Fibroblast of skin of left biceps (primary cell): Measurements from ENCODE around the gene UNC45A.
"Not testable (repeated sequence)": the region's sequence is repeated elsewhere in the genome, so short reads cannot be mapped to it uniquely, and the experiment has no call there.

Experiments
- DNase-seq, 2 experiments: peaks; one replicate each; pipeline ENCODE4 v3.0.0-alpha.2; 2013; ENCODE audit warnings: low read depth in 2 of 2

Gene UNC45A

GRCh38 chr15:90934949-90935751 lies at the start of gene UNC45A:
UNC45A (plus strand) TSS chr15:90935285; CDS start chr15:90935325, 40 bp downstream.
- peak; percentile 40 for DNase-seq

- no peak for DNase-seq
These were observed 49.4 kb upstream of the UNC45A start for GRCh38 chr15:90885432-90886290.

- no peak for DNase-seq
These were observed 48.8 kb upstream of the UNC45A start for GRCh38 chr15:90886291-90886614.

GRCh38 chr15:90887037-90887481 lies 48.0 kb upstream of the UNC45A start:
- DNase-seq: no peak

- DNase-seq: no peak
These were observed 45.8 kb upstream of the UNC45A start for GRCh38 chr15:90889313-90889730.

- DNase-seq: no peak
These were observed 45.2 kb upstream of the UNC45A start for GRCh38 chr15:90889736-90890456.

- DNase-seq: no peak
These were observed 44.2 kb upstream of the UNC45A start for GRCh38 chr15:90890839-90891238.

- DNase-seq: no peak
These were observed 43.6 kb upstream of the UNC45A start for GRCh38 chr15:90891346-90891949.

GRCh38 chr15:90892023-90892422 lies 43.1 kb upstream of the UNC45A start:
- DNase-seq: no peak

GRCh38 chr15:90892498-90893174 lies 42.4 kb upstream of the UNC45A start:
- DNase-seq: no peak

- DNase-seq: no peak
These were observed 41.7 kb upstream of the UNC45A start for GRCh38 chr15:90893175-90894090.

- DNase-seq: no peak
These were observed 39.4 kb upstream of the UNC45A start for GRCh38 chr15:90895571-90896117.

- not testable (repeated sequence) for DNase-seq
These were observed 37.9 kb upstream of the UNC45A start for GRCh38 chr15:90897131-90897655.

GRCh38 chr15:90901175-90902039 lies 33.7 kb upstream of the UNC45A start:
- DNase-seq: no peak

- peak; percentile 30 to 36 for DNase-seq
These were observed 32.8 kb upstream of the UNC45A start for GRCh38 chr15:90902040-90902839.

- no peak for DNase-seq
These were observed 32.0 kb upstream of the UNC45A start, which contains the start of gene MAN2A2 for GRCh38 chr15:90902840-90903732. MAN2A2 (plus strand) TSS chr15:90903302; CDS start chr15:90904208, 906 bp downstream.
